ENCODE results near the gene RAD51D.

The RAD51D gene

DNA sequence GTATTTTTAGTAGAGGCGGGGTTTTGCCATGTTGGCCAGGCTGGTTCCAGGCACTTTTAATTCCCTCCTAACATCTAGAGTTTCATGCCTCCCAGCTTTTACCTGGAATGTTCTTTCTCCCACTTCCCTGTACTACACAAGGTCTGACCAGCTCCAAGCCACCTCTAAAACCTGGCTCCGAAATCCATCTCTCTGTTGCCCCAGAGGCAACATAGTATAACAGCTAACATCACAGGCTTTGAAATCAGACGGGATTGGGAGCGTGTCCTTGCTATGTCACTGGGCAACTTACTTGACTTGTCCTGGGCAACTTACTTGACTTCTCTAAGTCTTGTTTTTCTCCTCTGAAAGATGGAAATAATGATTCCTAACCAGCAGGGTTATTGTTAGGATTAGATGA lies 43.1 kb upstream of the RAD51D start:
- TF ChIP-seq CTCF (IDR thresholded peaks at IDR 0.05; ENCODE audit: low read depth, low read length), result no peak
- Histone ChIP-seq H3K4me3 (ENCODE audit: low read depth, low read length) (no peak overlapping the region), H3K9me3 (no peaks in the 10 kb centered on the region), H3K36me3 (no peaks in the 10 kb centered on the region), H3K27me3 (peaks cover 43% of the 10 kb centered on the region), H3K4me1 (no peaks in the 10 kb centered on the region)
- DNase-seq, result no peak

- no peak overlapping the region for H3K4me3 ChIP-seq (ENCODE audit: low read depth, low read length)
- no peak for DNase-seq
- H3K9me3 ChIP-seq, result no peaks in the 10 kb centered on the region
- no peaks in the 10 kb centered on the region for H3K4me1 ChIP-seq
- no peak for TF ChIP-seq CTCF (IDR thresholded peaks at IDR 0.05; ENCODE audit: low read depth, low read length)
- peaks cover 37% of the 10 kb centered on the region for H3K27me3 ChIP-seq
- no peaks in the 10 kb centered on the region for H3K36me3 ChIP-seq
Observed at GRCh38 chr17:35161281-35161761, 41.7 kb upstream of the RAD51D start.

DNA sequence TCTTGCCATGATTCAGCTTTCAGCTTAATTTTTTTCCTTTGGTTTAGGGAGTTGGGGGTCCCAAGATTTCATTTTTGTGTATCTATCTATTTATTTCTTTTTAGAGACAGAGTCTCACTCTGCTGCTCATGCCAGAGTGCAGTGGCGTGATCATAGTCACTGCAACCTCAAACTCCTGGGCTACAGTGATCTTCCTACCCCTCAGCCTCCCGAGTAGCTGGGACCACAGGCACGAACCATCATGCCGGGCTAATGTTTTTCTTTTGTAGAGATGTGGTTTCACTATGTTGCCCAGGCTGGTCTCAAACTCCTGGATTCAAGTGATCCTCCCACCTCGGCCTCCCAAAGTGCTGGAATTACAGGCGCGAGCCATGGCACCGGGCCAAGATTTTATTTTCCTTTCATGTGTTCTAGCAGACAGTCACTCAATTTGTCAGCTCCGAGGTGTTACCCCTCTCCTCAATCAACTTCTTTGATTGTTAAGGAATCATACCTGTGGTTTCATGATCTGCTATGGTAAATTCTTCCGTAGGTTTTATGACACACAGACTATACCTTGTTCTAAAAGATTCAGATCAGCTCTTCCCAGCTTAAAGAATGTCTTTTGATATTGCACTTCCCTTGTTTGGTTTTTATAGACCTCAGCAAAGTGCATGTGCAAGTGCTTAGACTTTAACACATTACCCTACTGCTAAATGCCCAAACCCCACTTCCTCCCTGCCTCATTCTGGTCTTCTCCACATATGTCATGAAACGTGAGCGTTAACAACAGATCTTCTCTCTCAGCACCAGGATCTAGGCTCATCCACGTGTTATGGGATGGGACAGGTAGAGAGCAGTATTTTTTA lies 40.9 kb upstream of the RAD51D start:
- Histone ChIP-seq H3K27me3 (peaks cover 34% of the 10 kb centered on the region), H3K9me3 (no peaks in the 10 kb centered on the region), H3K4me3 (ENCODE audit: low read depth, low read length) (no peak overlapping the region), H3K36me3 (no peaks in the 10 kb centered on the region), H3K4me1 (no peaks in the 10 kb centered on the region)
- no peak for DNase-seq
- no peak for TF ChIP-seq CTCF (IDR thresholded peaks at IDR 0.05; ENCODE audit: low read depth, low read length)

DNA sequence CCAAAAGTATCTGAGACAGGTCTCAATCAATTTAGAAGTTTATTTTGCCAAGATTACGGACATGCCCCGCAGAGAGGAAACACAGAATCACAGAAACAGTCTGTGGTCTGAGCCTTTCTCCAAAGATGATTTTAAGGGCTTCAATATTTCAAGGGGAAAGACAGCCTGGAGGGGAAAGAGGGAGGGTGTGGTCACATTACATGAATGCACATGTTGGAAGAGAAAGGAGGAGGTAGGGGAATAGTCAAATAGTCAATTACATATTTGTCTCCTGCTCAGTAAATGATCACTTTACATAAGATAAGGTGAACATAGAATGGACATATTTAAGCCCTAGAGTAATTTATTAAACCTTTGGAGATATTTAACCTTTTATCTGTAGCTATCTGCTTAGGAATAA lies 40.3 kb upstream of the RAD51D start:
- DNase-seq, result no peak
- no peaks in the 10 kb centered on the region for H3K9me3 ChIP-seq
- H3K27me3 ChIP-seq, result peaks cover 34% of the 10 kb centered on the region
- no peaks in the 10 kb centered on the region for H3K36me3 ChIP-seq
- H3K4me3 ChIP-seq (ENCODE audit: low read depth, low read length), result no peak overlapping the region
- TF ChIP-seq CTCF (IDR thresholded peaks at IDR 0.05; ENCODE audit: low read depth, low read length), result no peak
- H3K4me1 ChIP-seq, result no peaks in the 10 kb centered on the region

- Histone ChIP-seq H3K9me3 (no peaks in the 10 kb centered on the region), H3K36me3 (no peaks in the 10 kb centered on the region), H3K4me1 (no peaks in the 10 kb centered on the region), H3K27me3 (peaks cover 23% of the 10 kb centered on the region), H3K4me3 (ENCODE audit: low read depth, low read length) (no peak overlapping the region)
- TF ChIP-seq CTCF (IDR thresholded peaks at IDR 0.05; ENCODE audit: low read depth, low read length), result no peak
- DNase-seq, result no peak
Observed at GRCh38 chr17:35155246-35155645, 35.6 kb upstream of the RAD51D start.

Data from BE2C (cell line).